BJ (cell line): Measurements from ENCODE around the gene NTSR1. TPM values are rescaled to one million over a fixed set of nuclear protein-coding genes. Genes with fewer than 3 reads are reported as not detected.

ENCODE experiments used
- CTCF ChIA-PET: fragments of 350-600 bp; formaldehyde crosslinking; extraction: SDS; loops from one replicate; lab custom pipeline; 2021; ENCODE audit warnings: antibody characterized with exemption, inconsistent platforms; lab: Yijun Ruan, JAX
- POLR2A ChIA-PET: fragments of 300-600 bp; sonication (Branson Sonifier 250); formaldehyde crosslinking; extraction: SDS; loops from one replicate; lab custom pipeline; 2021; ENCODE audit warnings: antibody characterized with exemption; lab: Charles Lee
- DNase-seq: peaks from one replicate; pipeline ENCODE4 v3.0.0-alpha.2; 2011; ENCODE audit warnings: low read depth
- H3K27me3 ChIP-seq: 2 replicates; pipeline ENCODE4 v1.6.0; 2011; ENCODE audit warnings: low read length; ENCODE audit not compliant: control insufficient read depth, insufficient read depth
- H3K36me3 ChIP-seq: 2 replicates; pipeline ENCODE4 v1.5.1; 2011; ENCODE audit warnings: low read length; ENCODE audit not compliant: control insufficient read depth, insufficient read depth
- H3K4me3 ChIP-seq: 2 replicates; pipeline ENCODE4 v1.5.1; 2011; ENCODE audit warnings: low read depth, mild to moderate bottlenecking, control low read depth, low read length
- polyA plus RNA-seq: library from polyadenylated mRNA; depleted of rRNA; stranded (reverse); fragments of >200 nt; gene quantifications from 2 replicates; pipeline ENCODE4 v1.2.3, GENCODE V29; 2011
- TF ChIP-seq, protein P1 (sequence below): IDR thresholded peaks from 2 replicates; pipeline ENCODE4 v1.5.1; 2011; ENCODE audit warnings: low read depth, mild to moderate bottlenecking, control low read depth, inconsistent platforms, low read length, moderate library complexity; ENCODE audit not compliant: insufficient read depth

Gene NTSR1
- polyA plus RNA-seq, 1 experiment, result 0.05 TPM

DNA sequence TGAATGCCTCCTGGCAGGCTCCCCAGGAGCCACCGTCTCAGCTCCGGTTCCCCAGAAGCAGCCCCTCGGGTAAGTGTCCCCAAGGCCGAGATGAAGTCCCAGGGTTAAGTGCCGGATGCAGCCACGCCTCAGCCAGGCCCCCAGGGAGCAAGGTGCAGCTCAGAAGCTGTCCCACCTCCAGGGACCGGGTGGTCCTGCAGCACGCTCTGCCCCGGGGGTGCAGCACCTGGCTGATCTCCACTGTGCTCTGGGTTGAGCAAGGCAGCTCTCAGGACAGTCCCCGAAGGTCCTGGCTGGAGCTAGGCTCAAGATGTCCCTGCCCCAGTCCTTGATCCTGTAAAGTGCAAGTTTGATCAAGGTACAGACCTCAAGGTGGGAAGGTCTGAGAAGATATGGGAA, 15.1 kb upstream of the NTSR1 start:
- no peak overlapping the region for H3K4me3 ChIP-seq
- H3K36me3 ChIP-seq, result no peaks in the 10 kb centered on the region
- POLR2A ChIA-PET, result no interaction called here
- DNase-seq, result no peak
- no peaks in the 10 kb centered on the region; the same call in 1 of the 2 replicates for H3K27me3 ChIP-seq
- CTCF ChIA-PET, result interaction anchor here (1.1 kb wide), 1 partner anchor 10 kb away, joined by 3 read pairs; no protein-coding TSS in a partner anchor
- TF ChIP-seq, protein P1, sequence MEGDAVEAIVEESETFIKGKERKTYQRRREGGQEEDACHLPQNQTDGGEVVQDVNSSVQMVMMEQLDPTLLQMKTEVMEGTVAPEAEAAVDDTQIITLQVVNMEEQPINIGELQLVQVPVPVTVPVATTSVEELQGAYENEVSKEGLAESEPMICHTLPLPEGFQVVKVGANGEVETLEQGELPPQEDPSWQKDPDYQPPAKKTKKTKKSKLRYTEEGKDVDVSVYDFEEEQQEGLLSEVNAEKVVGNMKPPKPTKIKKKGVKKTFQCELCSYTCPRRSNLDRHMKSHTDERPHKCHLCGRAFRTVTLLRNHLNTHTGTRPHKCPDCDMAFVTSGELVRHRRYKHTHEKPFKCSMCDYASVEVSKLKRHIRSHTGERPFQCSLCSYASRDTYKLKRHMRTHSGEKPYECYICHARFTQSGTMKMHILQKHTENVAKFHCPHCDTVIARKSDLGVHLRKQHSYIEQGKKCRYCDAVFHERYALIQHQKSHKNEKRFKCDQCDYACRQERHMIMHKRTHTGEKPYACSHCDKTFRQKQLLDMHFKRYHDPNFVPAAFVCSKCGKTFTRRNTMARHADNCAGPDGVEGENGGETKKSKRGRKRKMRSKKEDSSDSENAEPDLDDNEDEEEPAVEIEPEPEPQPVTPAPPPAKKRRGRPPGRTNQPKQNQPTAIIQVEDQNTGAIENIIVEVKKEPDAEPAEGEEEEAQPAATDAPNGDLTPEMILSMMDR, result no peak

DNA sequence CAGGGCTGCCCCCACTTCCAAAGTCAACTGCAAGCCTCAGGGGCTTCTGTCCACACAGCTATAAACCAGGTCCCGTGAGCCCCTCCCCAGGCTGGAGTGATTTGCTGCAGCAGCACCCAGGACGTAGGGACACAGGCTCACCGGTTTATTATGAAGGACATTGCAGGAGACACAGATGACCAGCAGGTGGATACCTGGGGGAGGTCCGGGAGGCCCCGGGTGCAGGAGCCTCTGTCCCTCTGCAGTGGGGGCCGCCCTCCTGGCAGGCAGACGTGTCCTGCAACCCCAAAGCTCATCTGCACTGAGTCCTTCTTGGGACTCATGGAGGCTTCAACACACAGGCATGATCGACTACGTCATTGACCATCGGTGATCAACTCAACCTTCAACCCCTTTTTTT, 14.5 kb upstream of the NTSR1 start:
- Histone ChIP-seq H3K36me3 (no peaks in the 10 kb centered on the region), H3K4me3 (no peak overlapping the region), H3K27me3 (no peaks in the 10 kb centered on the region; the same call in 1 of the 2 replicates)
- DNase-seq, result no peak
- ChIA-PET POLR2A (no interaction called here), CTCF (interaction anchor here (0.9 to 1.1 kb wide), 2 partner anchors 9 to 97 kb away, joined by 3 to 4 read pairs; no protein-coding TSS in a partner anchor)
- TF ChIP-seq, protein P1, result no peak

DNA sequence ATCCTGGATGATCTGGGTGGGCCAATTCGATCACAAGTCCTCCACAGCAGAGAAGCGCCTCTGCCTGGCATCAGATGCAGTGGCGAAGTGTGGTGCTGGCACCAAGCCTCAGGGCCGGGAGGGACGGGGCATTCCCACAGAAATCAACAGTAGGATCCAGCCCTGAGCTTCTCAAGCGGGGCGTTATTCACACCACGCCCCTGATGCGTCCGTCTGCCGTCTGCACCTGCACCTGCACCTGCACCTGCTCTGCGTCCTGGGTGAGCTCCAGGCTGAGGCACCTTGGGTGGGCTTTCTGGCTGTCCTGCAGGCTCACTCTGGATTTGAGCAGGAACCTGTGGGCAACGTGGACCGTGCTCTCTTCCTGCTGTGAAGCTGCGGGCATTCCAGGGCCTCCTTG, 13.8 kb upstream of the NTSR1 start:
- no peaks in the 10 kb centered on the region; the same call in 1 of the 2 replicates for H3K27me3 ChIP-seq
- no peak overlapping the region for H3K4me3 ChIP-seq
- ChIA-PET CTCF (interaction anchor here (0.9 kb wide), 2 partner anchors 9 to 97 kb away, joined by 3 to 4 read pairs; no protein-coding TSS in a partner anchor), POLR2A (no interaction called here)
- H3K36me3 ChIP-seq, result no peaks in the 10 kb centered on the region
- DNase-seq, result no peak
- TF ChIP-seq, protein P1, result no peak

DNA sequence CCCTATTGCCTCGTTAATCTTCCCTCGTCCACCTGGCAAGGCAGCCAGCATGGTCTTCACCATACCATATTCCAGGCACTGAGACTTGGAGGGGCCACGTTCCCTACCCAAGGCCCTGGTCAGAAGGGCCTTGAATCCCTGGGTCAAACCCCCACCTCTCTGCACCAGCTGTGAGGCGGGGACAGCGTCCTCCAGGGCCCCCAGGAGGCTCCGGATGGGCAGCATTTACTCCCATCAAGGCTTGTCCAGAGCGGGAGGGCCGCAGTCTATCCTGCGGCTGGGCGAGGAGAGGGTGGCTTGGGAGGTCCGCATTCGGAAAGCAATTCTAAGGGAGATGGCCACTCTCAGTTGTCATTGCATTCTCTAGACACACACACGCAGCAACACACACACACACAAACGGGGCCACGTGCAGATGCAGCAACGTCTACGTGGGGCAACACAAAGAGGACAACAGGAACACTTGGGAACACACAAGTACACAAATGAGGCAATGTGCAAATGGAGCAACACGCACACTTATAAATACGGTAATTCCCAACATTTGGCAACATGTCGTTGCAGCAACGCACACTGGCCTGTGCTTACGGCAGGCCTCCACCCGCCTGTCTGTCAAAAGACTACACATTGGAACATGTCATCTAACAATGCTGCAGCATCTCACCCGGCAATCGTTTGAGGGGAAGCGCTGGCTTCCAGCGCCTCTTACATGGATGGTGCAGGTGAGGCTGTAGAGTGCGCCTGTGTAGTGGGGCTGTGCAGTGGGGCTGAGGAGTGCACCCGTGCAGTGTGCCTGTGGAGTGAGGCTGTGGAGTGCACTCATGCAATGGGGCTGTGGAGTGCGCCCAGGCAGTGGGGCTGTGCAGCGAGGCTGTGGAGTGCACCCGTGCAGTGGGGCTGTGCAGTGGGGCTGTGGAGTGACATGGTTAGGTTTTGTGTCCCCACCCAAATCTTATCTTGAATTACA, 12.9 kb upstream of the NTSR1 start:
- CTCF ChIA-PET, result interaction anchor here (0.9 kb wide), 1 partner anchor 8 kb away, joined by 3 read pairs; no protein-coding TSS in a partner anchor
- Histone ChIP-seq H3K36me3 (no peaks in the 10 kb centered on the region), H3K4me3 (no peak overlapping the region), H3K27me3 (no peaks in the 10 kb centered on the region; the same call in 1 of the 2 replicates)
- TF ChIP-seq, protein P1, result no peak
- DNase-seq, result no peak
- POLR2A ChIA-PET, result no interaction called here

DNA sequence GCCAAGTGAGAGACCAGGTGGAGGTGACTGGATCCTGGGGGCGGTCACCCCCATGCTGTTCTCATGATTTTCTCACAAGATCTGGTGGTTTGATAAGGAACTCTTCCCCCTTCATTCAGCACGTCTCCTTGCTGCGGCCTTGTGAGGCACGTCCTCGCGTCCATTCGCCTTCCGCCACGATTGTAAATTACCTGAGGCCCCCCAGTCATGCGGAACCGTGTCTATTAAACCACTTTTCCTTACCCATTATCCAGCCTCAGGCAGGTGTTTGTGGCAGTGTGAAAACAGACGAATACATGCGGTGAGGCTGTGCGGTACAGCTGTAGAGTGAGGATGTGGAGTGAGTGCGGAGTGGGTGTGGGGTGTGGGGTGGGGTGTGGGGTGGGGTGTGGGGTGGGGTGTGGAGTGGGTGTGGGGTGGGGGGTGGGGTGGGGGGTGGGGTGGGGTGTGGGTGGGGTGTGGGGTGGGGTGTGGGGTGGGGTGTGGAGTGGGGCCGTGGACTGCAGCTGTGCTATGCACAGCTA, 12.1 kb upstream of the NTSR1 start:
- Histone ChIP-seq H3K36me3 (no peaks in the 10 kb centered on the region), H3K27me3 (no peaks in the 10 kb centered on the region; the same call in 1 of the 2 replicates), H3K4me3 (no peak overlapping the region)
- no peak for DNase-seq
- TF ChIP-seq, protein P1, result no peak
- CTCF ChIA-PET, result no interaction called here
- POLR2A ChIA-PET, result no interaction called here
